AG04449 (cell line): ENCODE measurements around the gene LIMS1.
"Not testable (repeated sequence)": the region's sequence is repeated elsewhere in the genome, so short reads cannot be mapped to it uniquely, and the experiment has no call there.

Source experiments
- CTCF ChIA-PET: fragments of 350-600 bp; formaldehyde crosslinking; extraction: SDS; loops from one replicate; lab custom pipeline; 2021; ENCODE audit warnings: antibody characterized with exemption; lab: Yijun Ruan, JAX
- POLR2A ChIA-PET: fragments of 400-600, 350-600 bp; formaldehyde crosslinking; extraction: SDS; loops from one replicate; lab custom pipeline; 2020; ENCODE audit warnings: antibody characterized with exemption, inconsistent platforms; lab: Yijun Ruan, JAX
- DNase-seq: peaks from one replicate; pipeline ENCODE4 v3.0.0-alpha.2; 2010; ENCODE audit warnings: low read depth, low spot score
- H3K4me3 ChIP-seq: 2 replicates; pipeline ENCODE4 v1.5.1; 2011; ENCODE audit warnings: low read depth, mild to moderate bottlenecking, control low read depth, low read length
- CTCF ChIP-seq: IDR thresholded peaks from one replicate; pipeline ENCODE4 v1.5.1; 2011; ENCODE audit warnings: mild to moderate bottlenecking, moderate library complexity, low read length, control low read depth, inconsistent platforms; ENCODE audit not compliant: insufficient read depth; ENCODE audit errors: missing control alignments

LIMS1 gene

DNA sequence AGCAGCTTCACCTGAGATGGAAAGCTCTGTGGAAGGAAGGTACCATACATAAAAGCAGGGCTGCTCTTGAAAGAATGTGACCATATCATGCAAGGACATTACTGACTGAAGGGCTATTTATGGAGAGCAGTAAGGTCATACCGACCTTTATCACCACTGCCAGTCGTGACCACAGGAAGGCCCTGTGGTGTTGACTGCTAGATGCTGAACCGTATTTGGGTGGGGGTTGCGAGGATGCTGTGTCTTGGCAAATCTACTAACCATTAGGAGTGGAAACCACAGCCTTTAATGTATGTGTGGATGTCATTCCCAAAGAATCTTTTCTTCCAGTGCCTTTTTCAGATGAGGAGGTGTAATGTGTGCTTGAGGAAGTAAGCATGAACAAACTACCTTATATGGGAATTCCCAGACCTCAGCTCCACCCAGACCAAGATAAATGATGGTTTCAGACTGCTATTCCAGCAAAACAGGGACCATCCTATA is 60.8 kb downstream of the LIMS1 start:
- H3K4me3 ChIP-seq, result no peak overlapping the region
- DNase-seq, result peak; percentile 99
- TF ChIP-seq CTCF, result no peak
- ChIA-PET CTCF (interaction anchor here (1.0 to 3.6 kb wide), 4 partner anchors 8 to 42 kb away, joined by 3 to 29 read pairs (median 12); no protein-coding TSS in a partner anchor), POLR2A (interaction anchor here (0.7 to 2.0 kb wide), 6 partner anchors 8 to 67 kb away, joined by 3 to 11 read pairs (median 4); partner anchors contain the start of gene LIMS1)

- not testable (repeated sequence) for DNase-seq, H3K4me3 ChIP-seq
- ChIA-PET CTCF (interaction anchor here (1.0 to 3.6 kb wide), 4 partner anchors 9 to 41 kb away, joined by 3 to 29 read pairs (median 12); no protein-coding TSS in a partner anchor), POLR2A (interaction anchor here (0.7 to 2.0 kb wide), 5 partner anchors 9 to 66 kb away, joined by 3 to 11 read pairs (median 5); partner anchors contain the start of gene LIMS1)
Observed at GRCh38 chr2:108595771-108596170, 61.5 kb downstream of the LIMS1 start.

DNA sequence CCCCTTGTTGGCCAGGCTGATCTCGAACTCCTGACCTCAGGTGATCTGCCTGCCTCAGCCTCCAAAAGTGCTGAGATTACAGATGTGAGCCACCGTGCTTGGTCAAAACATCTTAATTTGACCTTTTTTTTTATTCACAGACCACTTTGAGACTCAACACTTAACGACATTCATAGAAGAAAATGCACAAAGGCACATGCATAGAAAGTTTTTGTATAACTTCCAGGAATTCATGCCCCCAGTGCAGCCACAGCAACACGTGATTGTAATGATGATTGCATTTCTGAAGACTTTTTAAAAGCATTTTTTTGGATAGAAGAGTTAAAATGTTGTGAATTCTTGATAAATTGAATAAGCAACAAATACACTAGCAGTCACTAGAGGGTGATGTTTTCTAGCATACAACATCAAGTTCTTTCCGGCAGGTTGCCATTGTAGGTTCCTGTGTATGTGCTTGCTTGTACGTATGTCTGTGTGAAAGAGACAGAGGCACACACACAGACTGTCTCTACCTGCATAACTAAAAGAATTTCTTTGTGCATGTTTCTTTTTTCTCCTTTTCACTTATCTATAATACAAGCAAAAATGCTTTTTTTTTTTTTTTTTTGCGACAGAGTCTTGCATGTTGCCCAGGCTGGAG is 63.0 kb downstream of the LIMS1 start:
- POLR2A ChIA-PET, H3K4me3 ChIP-seq, DNase-seq: not testable (repeated sequence)
- CTCF ChIA-PET, result interaction anchor here (1.1 to 2.7 kb wide), 2 partner anchors 9 to 39 kb away, joined by 3 to 11 read pairs; no protein-coding TSS in a partner anchor

- POLR2A ChIA-PET, DNase-seq, H3K4me3 ChIP-seq: not testable (repeated sequence)
- CTCF ChIA-PET, result interaction anchor here (0.9 to 1.0 kb wide), 2 partner anchors 10 to 35 kb away, joined by 3 read pairs; no protein-coding TSS in a partner anchor
Observed at GRCh38 chr2:108601199-108601598, 66.9 kb downstream of the LIMS1 start.

DNA sequence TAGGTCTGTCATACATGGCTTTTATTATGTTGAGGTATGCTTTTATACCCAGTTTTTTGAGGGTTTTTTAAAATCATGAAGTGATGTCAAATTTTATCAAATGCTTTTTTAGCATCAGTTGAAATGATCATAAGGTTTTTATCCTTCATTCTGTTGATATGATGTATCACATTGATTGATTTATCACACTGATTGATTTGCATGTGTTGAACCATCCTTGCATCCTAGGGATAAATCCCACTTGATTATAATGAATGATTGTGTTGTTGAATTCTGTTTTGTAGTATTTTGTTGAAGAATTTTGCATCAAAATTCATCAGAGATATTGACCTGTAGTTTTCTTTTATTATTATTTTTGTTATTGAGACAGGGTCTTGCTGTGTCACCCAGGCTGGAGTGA is 68.2 kb downstream of the LIMS1 start:
- TF ChIP-seq CTCF, result no peak
- no peak overlapping the region for H3K4me3 ChIP-seq
- no peak for DNase-seq
- ChIA-PET POLR2A (no interaction called here), CTCF (no interaction called here)

- TF ChIP-seq CTCF, result no peak
- no peak overlapping the region for H3K4me3 ChIP-seq
- CTCF ChIA-PET, result interaction anchor here (1.2 to 4.1 kb wide), 3 partner anchors 11 to 33 kb away, joined by 3 to 51 read pairs (median 12); no protein-coding TSS in a partner anchor
- no peak for DNase-seq
- POLR2A ChIA-PET, result no interaction called here
Observed at GRCh38 chr2:108604196-108604595, 69.9 kb downstream of the LIMS1 start.

DNA sequence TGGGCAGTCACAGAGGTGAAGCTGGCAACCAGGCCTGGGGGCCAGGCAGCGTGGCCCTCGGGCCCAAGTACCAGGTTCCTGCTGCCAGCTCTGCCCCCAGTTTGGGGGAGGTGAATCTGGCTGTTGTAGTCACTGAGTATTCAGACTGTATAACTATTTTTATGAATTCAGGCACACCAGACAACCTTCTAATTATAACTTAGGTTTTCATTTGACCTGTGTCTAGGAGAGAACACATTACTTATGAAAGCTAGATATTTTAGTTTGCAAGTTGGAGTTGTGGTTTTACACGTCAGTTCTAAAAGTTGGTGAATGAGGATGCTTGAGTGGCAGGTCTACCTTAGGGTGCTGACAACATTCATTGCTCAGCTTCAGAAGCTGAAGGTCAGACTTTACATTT is 71.7 kb downstream of the LIMS1 start:
- CTCF ChIA-PET, result interaction anchor here (1.0 to 4.1 kb wide), 6 partner anchors 9 to 257 kb away, joined by 3 to 51 read pairs (median 8); no protein-coding TSS in a partner anchor
- DNase-seq, result no peak
- POLR2A ChIA-PET, result no interaction called here
- no peak overlapping the region for H3K4me3 ChIP-seq
- TF ChIP-seq CTCF, result no peak
